Heart left ventricle (tissue), 16 donors: ENCODE data around the gene TMEM86B. TPM values are rescaled to one million over a fixed set of nuclear protein-coding genes. Genes with fewer than 3 reads are reported as not detected.
"Not testable (repeated sequence)": the region's sequence is repeated elsewhere in the genome, so short reads cannot be mapped to it uniquely, and the experiment has no call there.

ENCODE experiments used
- ATAC-seq, 4 donors: fragments of 200-7000 bp; cut with Tn5 transposase; one replicate each; pipeline ENCODE4 v1.9.1; 2020 to 2022; ENCODE audit warnings: moderate library complexity in 4 of 4, mild to moderate bottlenecking in 3 of 4, moderate number of reproducible peaks in 1 of 4
- DNase-seq, 5 donors: peaks; one replicate each; pipeline ENCODE4 v3.0.0-alpha.2; 2020
- H3K27ac ChIP-seq, 12 donors: fragments of 200-600 bp; sonication (generic) in 4 of 12; one replicate each; pipeline versions ENCODE4 v1.5.0 to v1.8.0; 2016 to 2022; ENCODE audit warnings: mild to moderate bottlenecking in 2 of 12
- H3K27me3 ChIP-seq, 9 donors: fragments of 200-600 bp; sonication (generic) in 2 of 9; one replicate each; pipeline versions ENCODE4 v1.5.1 to v1.8.0; 2016 to 2022; ENCODE audit warnings: mild to moderate bottlenecking in 3 of 9
- H3K36me3 ChIP-seq, 9 donors: fragments of 200-600 bp; sonication (generic) in 2 of 9; one replicate each; pipeline versions ENCODE4 v1.5.0 to v1.8.0; 2018 to 2022; ENCODE audit warnings: mild to moderate bottlenecking in 2 of 9
- H3K4me1 ChIP-seq, 12 donors: fragments of 200-600 bp; sonication (generic) in 4 of 12; one replicate each; pipeline versions ENCODE4 v1.5.0 to v1.8.0; 2016 to 2022; ENCODE audit warnings: mild to moderate bottlenecking in 3 of 12
- H3K4me3 ChIP-seq, 12 donors: fragments of 200-600 bp; sonication (generic) in 4 of 12; one replicate each; pipeline versions ENCODE4 v1.5.0 to v1.8.0; 2017 to 2022; ENCODE audit warnings: mild to moderate bottlenecking in 9 of 12, moderate library complexity in 4 of 12
- H3K9me3 ChIP-seq, 12 donors: fragments of 200-600 bp; sonication (generic) in 4 of 12; one replicate each; pipeline versions ENCODE4 v1.5.0 to v1.8.0; 2016 to 2022; ENCODE audit warnings: mild to moderate bottlenecking in 1 of 12
- POLR2A ChIP-seq, 2 donors: fragments of 450-650 bp; IDR thresholded peaks; one replicate each; pipeline ENCODE4 v1.6.1; 2017; ENCODE audit warnings: antibody characterized with exemption in 2 of 2, mild to moderate bottlenecking in 2 of 2, moderate library complexity in 2 of 2
- WGBS, 4 donors: extraction: QIAGEN DNeasy Blood & Tissue Kit in 2 of 4; methylation state at CpG; one replicate each; pipeline versions ENCODE4 v1.1.5 to v1.1.7; 2013 to 2018; 5-methylcytosine and 5-hydroxymethylcytosine counted together
- intact Hi-C, 10 donors: fragments of 100-400 bp; cut with DNase I; formaldehyde crosslinking; loops; one replicate each; pipeline versions ENCODE4 v1.11.1 to v1.14.2; 2022
- polyA plus RNA-seq, 2 donors: library from polyadenylated mRNA; stranded (reverse); fragments of 200-250 nt; gene quantifications; one replicate each; pipeline ENCODE4 v1.2.3, GENCODE V29; 2013
- total RNA-seq, 9 donors: library from RNA; depleted of rRNA in 2 of 9; stranded (reverse); fragments of >200 nt in 2 of 9; fragmentation: NEBNext Ultra II Directional in 3 of 9; extraction: Animal tissue kit (Norgen Biotek cat#: 25700) in 3 of 9; gene quantifications; one replicate each; pipeline versions ENCODE4 v1.1.0 to v1.2.4, GENCODE V29; 2016 to 2023
- TF ChIP-seq, protein P1 (sequence below), 12 donors: fragments of 200-600 bp; sonication (generic) in 4 of 12; IDR thresholded peaks; one replicate each; pipeline versions ENCODE4 v1.5.0 to v1.8.0; 2018 to 2022; ENCODE audit warnings: antibody characterized with exemption in 12 of 12, mild to moderate bottlenecking in 5 of 12
- donor health status: ischemic (EF 13 %, LVEDD 7.1; RV severe dilation, severe dysfunction).
- donor health status: healthy with polysubstance abuse.
- donor health status: DM: no; HTN: yes; CAD: no.
- donor health status: DM: no; HTN: no; CAD: no.
- donor health status: ischemic (EF 25% LVEDD 6.9; RV normal size, moderate dysfunction).
- donor health status: ischemic (EF 25% LVEDD 5.7; RV mildly dilated, moderate dysfunction).
- donor health status: healthy.
- donor health status: DM: yes; HTN: yes; CAD: no.
- donor health status: ischemic (EF 35%, LVEDD 5.7; RV mildly dilated, moderate dysfunction).
- donor health status: nonischemic (EF 11% LVEDD 7.7; RV severe dilation, severe dysfunction).
- donor health status: DM: yes; HTN: yes; CAD: no.
- donor health status: PGD.
- donor health status: ischemic (EF 29% LVEDD 5.4; RV normal size, mild dysfunction).
- donor health status: nonischemic (EF 23%, LVEDD 6.1; RV moderate dilation, normal function).

The TMEM86B gene
- total and polyA plus RNA-seq, 11 donors = 0.64 to 3.1 (median 2.2) TPM

DNA sequence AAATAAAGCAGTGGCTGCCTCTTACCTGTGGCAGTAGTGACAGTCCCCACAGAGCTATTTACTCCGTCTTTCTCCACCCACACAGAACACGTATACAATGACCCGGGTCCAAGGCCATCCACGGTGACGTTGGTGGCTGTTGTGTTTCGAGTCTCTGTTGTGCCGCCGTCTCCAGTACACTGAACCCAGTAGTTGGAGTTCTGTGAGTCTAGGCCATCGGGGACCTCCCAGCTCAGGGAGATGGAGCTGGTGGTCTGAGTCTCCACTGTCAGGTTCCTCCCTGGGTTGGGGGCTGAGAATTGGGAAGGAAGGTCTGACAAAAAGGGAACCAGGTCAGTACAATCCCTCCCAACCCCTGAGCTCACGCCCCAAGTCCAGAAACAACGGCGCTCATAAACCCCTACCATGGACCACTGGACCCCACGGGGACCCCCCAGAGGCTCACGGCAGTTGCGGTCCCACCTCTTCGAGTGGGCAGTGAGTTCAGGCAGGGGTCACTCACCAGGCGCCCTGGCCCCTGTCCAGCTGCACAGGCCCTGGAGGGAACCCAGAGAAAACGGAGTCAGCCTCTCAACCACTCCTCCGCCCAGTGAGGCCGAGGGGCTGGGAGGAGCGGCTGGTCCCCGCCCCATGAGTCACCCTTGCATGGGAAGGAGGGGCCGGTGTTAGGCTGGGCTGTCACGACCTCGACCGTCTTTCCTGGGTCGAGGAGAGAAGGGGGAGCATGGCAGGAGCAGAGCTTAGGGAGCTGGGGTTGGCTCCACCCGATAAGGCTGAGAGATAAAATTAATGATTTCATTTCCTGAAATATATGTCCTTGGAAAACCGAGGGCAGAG, 21.7 kb downstream of the TMEM86B start:
- H3K27me3 ChIP-seq = no peaks in the 10 kb centered on the region
- peak; percentile 79 to 92 (median 86) for DNase-seq
- H3K27ac ChIP-seq = peak overlapping the region in 5 of 12 donors; percentile 17 to 67 (median 43)
- intact Hi-C loops = no loop called here
- H3K9me3 ChIP-seq = peaks cover 0 to under 1% (median 0%) of the 10 kb centered on the region in 12 donors
- peak overlapping the region in 9 of 12 donors; percentile 11 to 48 (median 37) for H3K4me3 ChIP-seq
- TF ChIP-seq POLR2A (IDR thresholded peaks at IDR 0.05) = peak in 1 of 2 donors; percentile 14
- TF ChIP-seq, protein P1, sequence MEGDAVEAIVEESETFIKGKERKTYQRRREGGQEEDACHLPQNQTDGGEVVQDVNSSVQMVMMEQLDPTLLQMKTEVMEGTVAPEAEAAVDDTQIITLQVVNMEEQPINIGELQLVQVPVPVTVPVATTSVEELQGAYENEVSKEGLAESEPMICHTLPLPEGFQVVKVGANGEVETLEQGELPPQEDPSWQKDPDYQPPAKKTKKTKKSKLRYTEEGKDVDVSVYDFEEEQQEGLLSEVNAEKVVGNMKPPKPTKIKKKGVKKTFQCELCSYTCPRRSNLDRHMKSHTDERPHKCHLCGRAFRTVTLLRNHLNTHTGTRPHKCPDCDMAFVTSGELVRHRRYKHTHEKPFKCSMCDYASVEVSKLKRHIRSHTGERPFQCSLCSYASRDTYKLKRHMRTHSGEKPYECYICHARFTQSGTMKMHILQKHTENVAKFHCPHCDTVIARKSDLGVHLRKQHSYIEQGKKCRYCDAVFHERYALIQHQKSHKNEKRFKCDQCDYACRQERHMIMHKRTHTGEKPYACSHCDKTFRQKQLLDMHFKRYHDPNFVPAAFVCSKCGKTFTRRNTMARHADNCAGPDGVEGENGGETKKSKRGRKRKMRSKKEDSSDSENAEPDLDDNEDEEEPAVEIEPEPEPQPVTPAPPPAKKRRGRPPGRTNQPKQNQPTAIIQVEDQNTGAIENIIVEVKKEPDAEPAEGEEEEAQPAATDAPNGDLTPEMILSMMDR (IDR thresholded peaks at IDR 0.05) = no peak
- peak; percentile 90 to 97 (median 96) for ATAC-seq
- H3K36me3 ChIP-seq = no peaks in the 10 kb centered on the region
- WGBS, 4 donors = 27 to 36% (median 33%) methylated on average over 23 to 29 of the region's 29 CpGs
- H3K4me1 ChIP-seq = peaks cover 0 to 24% (median 12%) of the 10 kb centered on the region in 12 donors

DNA sequence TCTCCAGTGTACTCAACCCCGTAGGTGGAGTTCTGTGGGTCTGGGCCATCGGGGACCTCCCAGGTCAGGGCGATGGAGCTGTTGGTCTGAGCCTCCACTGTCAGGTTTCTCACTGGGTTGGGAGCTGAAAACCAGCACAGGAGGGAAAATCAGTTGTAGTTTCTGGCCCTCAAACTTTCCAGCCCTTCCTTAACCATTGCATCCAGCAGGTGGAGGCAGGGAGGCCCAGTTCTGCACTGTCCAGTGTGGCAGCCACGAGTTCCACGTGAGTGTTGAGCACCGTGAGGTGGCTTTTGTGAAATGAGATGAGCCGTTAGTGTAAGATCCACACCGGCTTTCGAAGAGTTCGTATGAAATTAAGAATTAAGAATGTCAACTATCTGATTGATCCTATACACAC, 26.4 kb downstream of the TMEM86B start:
- H3K4me1 ChIP-seq, ATAC-seq, H3K27ac ChIP-seq, H3K27me3 ChIP-seq, H3K9me3 ChIP-seq, H3K4me3 ChIP-seq, intact Hi-C loops, H3K36me3 ChIP-seq: not testable (repeated sequence)
- peak in 1 of 5 donors; percentile 42 for DNase-seq
- 64 to 79% (median 69%) methylated on average over 7 to 10 of the region's 10 CpGs for WGBS, 4 donors
- TF ChIP-seq, protein P1 (IDR thresholded peaks at IDR 0.05) = peak in 1 of 12 donors; percentile 16

DNA sequence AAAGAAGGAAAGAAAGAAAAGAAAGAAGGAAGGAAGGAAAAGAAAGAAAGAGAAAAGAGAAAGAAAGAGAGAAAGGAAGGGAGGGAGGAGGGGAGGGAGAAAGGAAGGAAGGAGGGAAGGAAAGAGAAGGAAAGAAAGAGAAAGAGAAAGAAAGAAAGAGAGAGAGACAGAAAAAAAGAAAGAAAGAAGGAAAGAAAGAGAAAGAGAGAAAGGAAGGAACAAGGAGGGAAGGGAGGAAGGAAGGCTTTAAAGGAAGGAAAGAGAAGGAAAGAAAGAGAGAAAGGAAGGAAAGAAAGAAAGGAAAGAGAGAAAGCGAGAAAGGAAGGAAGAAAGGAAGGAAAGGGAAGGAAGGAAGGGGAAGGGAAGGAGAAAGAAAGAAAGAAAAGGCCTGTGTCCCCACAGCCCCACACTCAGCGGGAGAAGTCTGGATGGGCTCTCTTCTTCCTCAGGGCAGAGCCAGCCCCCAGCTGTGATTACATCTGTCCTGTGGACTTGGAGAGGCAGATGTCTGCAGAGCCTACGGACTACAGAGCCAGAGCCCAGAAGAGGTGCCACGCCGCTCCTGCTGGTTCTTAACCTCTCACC, 28.9 kb downstream of the TMEM86B start:
- intact Hi-C loops = no loop called here
- 51 to 67% (median 62%) methylated on average over 3 to 5 of the region's 5 CpGs for WGBS, 4 donors
- H3K27me3 ChIP-seq = no peaks in the 10 kb centered on the region
- TF ChIP-seq, protein P1 (IDR thresholded peaks at IDR 0.05) = no peak
- no peak for TF ChIP-seq POLR2A (IDR thresholded peaks at IDR 0.05)
- H3K9me3 ChIP-seq = no peaks in the 10 kb centered on the region
- no peaks in the 10 kb centered on the region for H3K36me3 ChIP-seq
- H3K4me3 ChIP-seq = no peak overlapping the region
- ATAC-seq (no peak), DNase-seq (peak in 1 of 5 donors; percentile 28)
- H3K4me1 ChIP-seq = no peaks in the 10 kb centered on the region
- no peak overlapping the region for H3K27ac ChIP-seq

DNA sequence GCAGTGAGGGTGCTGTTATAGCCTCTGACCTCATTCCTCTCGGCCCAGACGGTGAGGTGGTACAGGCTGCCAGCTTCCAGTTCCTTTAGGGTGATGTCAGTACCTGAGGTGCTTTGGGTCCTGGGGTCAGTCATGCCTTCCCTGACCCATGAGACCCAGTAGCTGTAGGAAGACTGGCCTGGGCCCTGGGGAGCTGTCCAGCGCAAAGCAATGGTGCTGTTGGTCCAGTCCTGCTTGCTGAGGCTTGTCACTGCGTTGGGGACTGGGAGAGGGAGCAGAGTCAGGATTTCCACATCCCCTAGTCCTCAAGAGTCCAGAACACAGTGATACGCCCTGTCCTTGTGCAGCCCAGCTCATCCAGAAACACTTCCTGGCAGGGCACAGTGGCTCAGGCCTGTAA, 29.9 kb downstream of the TMEM86B start:
- DNase-seq = peak in 1 of 5 donors; percentile 10
- no peaks in the 10 kb centered on the region for H3K36me3 ChIP-seq

More for the DNA sequence above, 29.9 kb downstream of the TMEM86B start:
- no peak for ATAC-seq
- TF ChIP-seq, protein P1 (IDR thresholded peaks at IDR 0.05) = no peak
- TF ChIP-seq POLR2A (IDR thresholded peaks at IDR 0.05) = no peak
- H3K27me3 ChIP-seq = no peaks in the 10 kb centered on the region
- H3K4me3 ChIP-seq = no peak overlapping the region
- no peak overlapping the region for H3K27ac ChIP-seq
- WGBS, 4 donors = 52 to 59% (median 56%) methylated on average over 4 to 5 of the region's 5 CpGs
- H3K4me1 ChIP-seq = no peaks in the 10 kb centered on the region
- no peaks in the 10 kb centered on the region for H3K9me3 ChIP-seq
- intact Hi-C loops = no loop called here
